ENCODE results near the gene RABEPK.

GRCh38 chr9:125183561-125183960 lies 16.8 kb upstream of the RABEPK start:
- TF ChIP-seq POLR2AphosphoS5 (IDR thresholded peaks at IDR 0.05; ENCODE audit: borderline replicate concordance, low read depth, low read length) (no peak), EZH2 (IDR thresholded peaks at IDR 0.05) (no peak)

All from SK-N-MC (cell line).